OCI-LY7 (cell line): ENCODE measurements around the gene ADISSP. TPM values are rescaled to one million over a fixed set of nuclear protein-coding genes. Genes with fewer than 3 reads are reported as not detected.

Source experiments
- BruUV-seq: library from RNA; stranded (reverse); fragments of 400-500 nt; replicated peaks from 2 replicates; lab custom pipeline; 2021; lab: Mats Ljungman, UMichigan
- CTCF ChIA-PET: fragments of 300-600 bp; sonication (Branson Sonifier 250); formaldehyde crosslinking; loops from one replicate; lab custom pipeline; 2022; ENCODE audit warnings: antibody characterized with exemption; ENCODE audit not compliant: unreplicated experiment; lab: Charles Lee
- POLR2A ChIA-PET: fragments of 300-600 bp; sonication (Branson Sonifier 250); formaldehyde crosslinking; loops from one replicate; lab custom pipeline; 2022; ENCODE audit warnings: antibody characterized with exemption; lab: Charles Lee
- DNase-seq: peaks from one replicate; pipeline ENCODE4 v3.0.0-alpha.2; 2015; ENCODE audit warnings: low spot score
- H2AFZ ChIP-seq: fragments of 200-600 bp; sonication (generic), shearing (Covaris generic); 2 replicates; pipeline ENCODE4 v1.6.1; 2014; ENCODE audit warnings: mild to moderate bottlenecking, antibody characterized with exemption, low read length, moderate library complexity
- H3K27ac ChIP-seq: fragments of 200-600 bp; sonication (generic); 2 replicates; pipeline ENCODE4 v1.5.1; 2014; ENCODE audit warnings: mixed run types, low read depth, mild to moderate bottlenecking, moderate library complexity, low read length, inconsistent platforms; ENCODE audit not compliant: poor library complexity, severe bottlenecking
- H3K36me3 ChIP-seq: fragments of 200-600 bp; sonication (generic); 2 replicates; pipeline ENCODE4 v1.6.1; 2014; ENCODE audit warnings: mild to moderate bottlenecking, antibody characterized with exemption, low read length, moderate library complexity, mixed read lengths; ENCODE audit not compliant: insufficient read depth
- H3K4me1 ChIP-seq: fragments of 200-600 bp; sonication (generic); 2 replicates; pipeline ENCODE4 v1.5.1; 2014; ENCODE audit warnings: mild to moderate bottlenecking, low read length; ENCODE audit not compliant: insufficient read depth, poor library complexity, severe bottlenecking
- H3K4me2 ChIP-seq: fragments of 200-600 bp; sonication (generic); 2 replicates; pipeline ENCODE4 v1.6.1; 2014; ENCODE audit warnings: mild to moderate bottlenecking, low read length
- H3K4me3 ChIP-seq: fragments of 200-600 bp; sonication (generic); 2 replicates; pipeline ENCODE4 v1.5.1; 2014; ENCODE audit warnings: mild to moderate bottlenecking, low read depth, low read length; ENCODE audit not compliant: poor library complexity, severe bottlenecking
- H3K79me2 ChIP-seq: fragments of 200-600 bp; sonication (generic); 2 replicates; pipeline ENCODE4 v1.6.1; 2016; ENCODE audit warnings: low read depth, mild to moderate bottlenecking, low read length, moderate library complexity, mixed read lengths; ENCODE audit not compliant: insufficient read depth
- H3K9me2 ChIP-seq: fragments of 200-600 bp; sonication (generic); 2 replicates; pipeline ENCODE4 v1.6.1; 2016; ENCODE audit warnings: mild to moderate bottlenecking, low read length, mixed read lengths; ENCODE audit not compliant: insufficient read depth
- H3K9me3 ChIP-seq: fragments of 200-600 bp; sonication (generic); 2 replicates; pipeline ENCODE4 v1.6.1; 2014; ENCODE audit warnings: mild to moderate bottlenecking, mixed run types, low read length, mixed read lengths
- H4K20me1 ChIP-seq: fragments of 200-600 bp; sonication (generic); 2 replicates; pipeline ENCODE4 v1.6.1; 2014; ENCODE audit warnings: mild to moderate bottlenecking, antibody characterized with exemption, low read length, moderate library complexity, mixed read lengths; ENCODE audit not compliant: insufficient read depth
- EZH2phosphoT487 ChIP-seq: fragments of 200-600 bp; sonication (generic); IDR thresholded peaks from 2 replicates; pipeline ENCODE4 v1.6.1; 2018; ENCODE audit warnings: low read depth, borderline replicate concordance, mild to moderate bottlenecking, mixed run types, antibody characterized with exemption, low read length, moderate library complexity, mixed read lengths
- intact Hi-C: fragments of 100-400 bp; cut with micrococcal nuclease; formaldehyde crosslinking; loops from one replicate; pipeline ENCODE4 v1.10.0; 2022; ENCODE audit not compliant: unreplicated experiment
- total RNA-seq, 2 experiments: library from RNA; depleted of rRNA in 1 of 2; stranded (reverse); fragments of >200 nt in 1 of 2; shearing (Covaris generic) in 1 of 2; gene quantifications; 2 replicates each; pipeline ENCODE4 v1.2.3, GENCODE V29; 2014 to 2022
- TF ChIP-seq, protein P1 (sequence below): fragments of 200-600 bp; sonication (generic); conservative IDR thresholded peaks from 2 replicates; pipeline ENCODE4 v1.5.1; 2014; ENCODE audit warnings: mild to moderate bottlenecking, antibody characterized with exemption, low read length, moderate library complexity, mixed read lengths

The ADISSP gene
- total RNA-seq, 2 experiments from 2014 or later, result 64.4 to 66.7 TPM

DNA sequence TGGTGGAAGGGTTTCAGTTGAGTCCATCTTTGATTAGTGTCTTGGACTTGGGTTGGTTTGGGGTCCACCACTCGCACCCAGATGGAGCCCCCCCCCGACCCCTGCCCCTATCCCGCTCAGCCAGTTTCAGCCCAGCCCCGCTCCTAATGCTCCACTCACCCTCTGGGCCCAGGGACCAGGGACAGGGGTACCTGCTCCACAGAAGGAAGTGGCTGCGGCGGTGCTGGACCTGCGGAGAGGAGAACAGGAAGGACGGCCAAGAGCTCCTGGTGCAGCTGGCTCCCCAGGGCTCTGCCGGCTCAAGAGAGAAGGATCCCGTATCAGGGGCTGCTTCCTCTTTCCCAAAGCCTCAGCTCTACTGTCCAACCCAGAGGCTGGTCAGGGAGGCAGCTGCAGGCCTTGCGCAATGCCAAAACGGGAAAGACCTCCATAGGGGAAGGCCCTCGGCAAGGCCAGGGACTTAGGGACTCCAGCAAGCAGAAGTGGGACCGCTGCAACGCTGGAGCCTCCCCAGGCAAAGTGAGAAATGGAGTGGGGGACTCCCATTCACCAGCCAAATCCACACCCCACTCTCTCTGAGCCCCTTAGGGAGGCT, 55.2 kb downstream of the ADISSP start, which contains the start of gene SIGLEC1:
SIGLEC1 (minus strand) TSS at position 322 of the 595 bp plus-strand sequence. CDS start 5,472 bp downstream, outside the sequence.
- H3K79me2 ChIP-seq, result no peaks in the 10 kb centered on the region
- H3K9me3 ChIP-seq, result no peaks in the 10 kb centered on the region
- ChIA-PET CTCF (no interaction called here), POLR2A (no interaction called here)
- no peaks in the 10 kb centered on the region for H3K36me3 ChIP-seq
- no peak for DNase-seq
- no peaks in the 10 kb centered on the region for H3K4me1 ChIP-seq
- 0 out of 2 replicates have a peak within 1 kb of the TSS, but pooled peaks have one; percentile 18 for H2AFZ ChIP-seq
- no peak within 1 kb of the TSS for H3K4me2 ChIP-seq
- TF ChIP-seq, protein P1, sequence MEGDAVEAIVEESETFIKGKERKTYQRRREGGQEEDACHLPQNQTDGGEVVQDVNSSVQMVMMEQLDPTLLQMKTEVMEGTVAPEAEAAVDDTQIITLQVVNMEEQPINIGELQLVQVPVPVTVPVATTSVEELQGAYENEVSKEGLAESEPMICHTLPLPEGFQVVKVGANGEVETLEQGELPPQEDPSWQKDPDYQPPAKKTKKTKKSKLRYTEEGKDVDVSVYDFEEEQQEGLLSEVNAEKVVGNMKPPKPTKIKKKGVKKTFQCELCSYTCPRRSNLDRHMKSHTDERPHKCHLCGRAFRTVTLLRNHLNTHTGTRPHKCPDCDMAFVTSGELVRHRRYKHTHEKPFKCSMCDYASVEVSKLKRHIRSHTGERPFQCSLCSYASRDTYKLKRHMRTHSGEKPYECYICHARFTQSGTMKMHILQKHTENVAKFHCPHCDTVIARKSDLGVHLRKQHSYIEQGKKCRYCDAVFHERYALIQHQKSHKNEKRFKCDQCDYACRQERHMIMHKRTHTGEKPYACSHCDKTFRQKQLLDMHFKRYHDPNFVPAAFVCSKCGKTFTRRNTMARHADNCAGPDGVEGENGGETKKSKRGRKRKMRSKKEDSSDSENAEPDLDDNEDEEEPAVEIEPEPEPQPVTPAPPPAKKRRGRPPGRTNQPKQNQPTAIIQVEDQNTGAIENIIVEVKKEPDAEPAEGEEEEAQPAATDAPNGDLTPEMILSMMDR, result no peak
- TF ChIP-seq EZH2phosphoT487, result no peak
- no peak within 1 kb of the TSS for H3K27ac ChIP-seq
- no peak within 1 kb of the TSS for H3K4me3 ChIP-seq
- no TSS peak for BruUV-seq
- intact Hi-C loops, result loop anchor here (10.0 kb wide), 1 partner anchor 58 kb away; no protein-coding TSS in a partner anchor
- no peaks in the 10 kb centered on the region for H3K9me2 ChIP-seq
- H4K20me1 ChIP-seq, result no peaks in the 10 kb centered on the region

- no peak overlapping the region for H3K27ac ChIP-seq
- no peak overlapping the region for H3K4me2 ChIP-seq
- ChIA-PET POLR2A (no interaction called here), CTCF (interaction anchor here (0.8 to 1.6 kb wide), 4 partner anchors 10 to 148 kb away, joined by 3 to 5 read pairs (median 4); partner anchors contain the start of gene ADISSP)
- DNase-seq, result no peak
- H3K4me3 ChIP-seq, result no peak overlapping the region
- no peaks in the 10 kb centered on the region for H3K36me3 ChIP-seq
- intact Hi-C loops, result loop anchor here (1.0 to 10.0 kb wide), 3 partner anchors 35 to 148 kb away; no protein-coding TSS in a partner anchor
- no peaks in the 10 kb centered on the region for H3K9me2 ChIP-seq
- no peaks in the 10 kb centered on the region for H3K9me3 ChIP-seq
- TF ChIP-seq EZH2phosphoT487, result no peak
- TF ChIP-seq, protein P1, result no peak
- no peaks in the 10 kb centered on the region for H3K79me2 ChIP-seq
- H2AFZ ChIP-seq, result 0 out of 2 replicates have a peak overlapping the region, but pooled peaks have one; percentile 18
- no peaks in the 10 kb centered on the region for H4K20me1 ChIP-seq
- no peaks in the 10 kb centered on the region for H3K4me1 ChIP-seq
- BruUV-seq, result no TSS peak
Measured at GRCh38 chr20:3711484-3711941, 56.0 kb downstream of the ADISSP start.
